Neural progenitor cell (in vitro differentiated cells): ENCODE measurements around the gene CREB5.

Source experiments
- EZH2 ChIP-seq: fragments of 200-600 bp; sonication (generic); IDR thresholded peaks from 2 replicates; pipeline ENCODE4 v1.6.1; 2017; ENCODE audit warnings: antibody characterized with exemption, mild to moderate bottlenecking, moderate library complexity
- TF ChIP-seq, protein P1 (sequence below): fragments of 200-600 bp; sonication (generic); IDR thresholded peaks from 2 replicates; pipeline ENCODE4 v1.5.1; 2017; ENCODE audit warnings: antibody characterized with exemption, mild to moderate bottlenecking

DNA sequence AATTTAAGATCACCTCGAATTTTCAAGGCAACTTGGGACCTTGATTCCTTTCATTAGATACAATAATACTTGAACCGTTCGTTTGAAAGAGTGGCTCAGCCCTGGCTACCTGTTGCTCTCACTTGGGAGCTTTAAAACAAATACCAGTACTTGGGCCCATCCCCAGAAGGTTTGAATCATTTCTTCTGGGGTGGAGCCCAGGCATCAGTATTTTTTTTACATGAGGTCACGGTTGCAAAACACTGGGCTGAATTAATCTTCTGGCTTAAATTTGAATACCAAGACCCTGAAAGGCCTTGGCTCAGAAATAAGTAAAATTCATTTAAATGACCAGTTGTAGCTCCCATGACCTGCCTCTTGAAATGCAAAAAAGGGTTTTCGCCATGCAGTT, 214.9 kb downstream of the CREB5 start:
- TF ChIP-seq, protein P1, sequence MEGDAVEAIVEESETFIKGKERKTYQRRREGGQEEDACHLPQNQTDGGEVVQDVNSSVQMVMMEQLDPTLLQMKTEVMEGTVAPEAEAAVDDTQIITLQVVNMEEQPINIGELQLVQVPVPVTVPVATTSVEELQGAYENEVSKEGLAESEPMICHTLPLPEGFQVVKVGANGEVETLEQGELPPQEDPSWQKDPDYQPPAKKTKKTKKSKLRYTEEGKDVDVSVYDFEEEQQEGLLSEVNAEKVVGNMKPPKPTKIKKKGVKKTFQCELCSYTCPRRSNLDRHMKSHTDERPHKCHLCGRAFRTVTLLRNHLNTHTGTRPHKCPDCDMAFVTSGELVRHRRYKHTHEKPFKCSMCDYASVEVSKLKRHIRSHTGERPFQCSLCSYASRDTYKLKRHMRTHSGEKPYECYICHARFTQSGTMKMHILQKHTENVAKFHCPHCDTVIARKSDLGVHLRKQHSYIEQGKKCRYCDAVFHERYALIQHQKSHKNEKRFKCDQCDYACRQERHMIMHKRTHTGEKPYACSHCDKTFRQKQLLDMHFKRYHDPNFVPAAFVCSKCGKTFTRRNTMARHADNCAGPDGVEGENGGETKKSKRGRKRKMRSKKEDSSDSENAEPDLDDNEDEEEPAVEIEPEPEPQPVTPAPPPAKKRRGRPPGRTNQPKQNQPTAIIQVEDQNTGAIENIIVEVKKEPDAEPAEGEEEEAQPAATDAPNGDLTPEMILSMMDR, result no peak
- TF ChIP-seq EZH2, result no peak
